Stimulated activated CD8-positive, alpha-beta memory T cell treated with anti-CD3 and anti-CD28 coated beads, Interleukin-12 subunit alpha, Interleukin-12 subunit beta, amount 100 ng/mL, for 1 hour (primary cell): ENCODE data around the gene MIDN.

Experiments
- DNase-seq: peaks from one replicate; pipeline ENCODE4 v3.0.0-alpha.2; 2020; ENCODE audit warnings: low read depth

Gene MIDN

DNA sequence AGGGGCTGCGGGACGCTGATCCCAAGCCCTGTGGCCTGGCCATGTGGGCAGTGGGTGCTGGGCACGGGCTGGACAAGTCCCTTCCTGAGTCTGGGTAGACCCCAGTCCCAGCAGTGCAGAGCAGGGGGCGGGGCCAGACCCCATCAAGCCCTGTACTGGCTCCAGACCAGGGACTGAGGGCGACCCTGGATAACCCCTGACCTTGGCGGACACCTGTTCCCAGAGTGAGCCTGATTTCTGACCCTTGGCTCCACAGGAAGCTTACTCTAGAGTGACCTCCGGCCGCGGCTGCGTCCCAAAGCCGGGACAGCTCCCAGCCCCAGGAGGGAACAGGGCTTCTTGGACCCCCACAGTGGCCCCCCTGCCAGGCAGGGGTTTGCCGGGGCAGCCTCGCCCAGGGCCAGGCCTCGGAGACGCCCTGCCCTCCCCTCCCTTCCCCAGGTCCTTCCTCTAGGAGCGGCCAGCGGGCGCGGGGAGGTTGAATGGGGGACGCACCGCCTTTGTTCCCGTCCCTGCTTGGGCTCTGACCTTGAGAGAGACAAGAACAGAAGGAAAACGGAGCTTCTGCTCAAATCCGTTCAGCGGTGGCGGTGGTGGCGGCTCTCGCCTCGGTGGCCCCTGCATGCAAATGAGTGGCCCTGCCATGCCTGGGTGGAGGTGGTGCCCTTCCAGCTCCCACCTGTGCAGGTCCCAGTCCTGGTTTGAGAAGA is 35.0 kb downstream of the MIDN start:
- DNase-seq: no peak

DNA sequence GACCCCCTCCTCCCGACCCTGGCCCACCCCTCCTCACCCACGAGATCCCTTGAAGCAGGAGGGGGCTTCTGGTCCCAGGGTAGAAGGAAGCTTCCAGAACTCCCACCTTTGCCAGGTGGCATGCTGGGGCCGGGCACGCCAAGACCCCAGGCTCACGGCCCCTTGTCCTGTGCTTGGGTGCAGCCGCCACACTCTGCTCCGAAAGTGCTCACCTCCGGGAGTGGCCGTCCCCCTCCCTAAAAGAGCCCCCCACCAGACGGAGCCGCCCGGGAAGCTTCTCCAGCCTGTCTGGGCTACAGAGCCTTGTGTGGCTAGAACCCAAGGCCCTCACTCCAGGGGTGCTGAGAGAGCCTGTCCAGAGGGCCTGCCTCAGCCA is 35.5 kb downstream of the MIDN start:
- DNase-seq: no peak

DNA sequence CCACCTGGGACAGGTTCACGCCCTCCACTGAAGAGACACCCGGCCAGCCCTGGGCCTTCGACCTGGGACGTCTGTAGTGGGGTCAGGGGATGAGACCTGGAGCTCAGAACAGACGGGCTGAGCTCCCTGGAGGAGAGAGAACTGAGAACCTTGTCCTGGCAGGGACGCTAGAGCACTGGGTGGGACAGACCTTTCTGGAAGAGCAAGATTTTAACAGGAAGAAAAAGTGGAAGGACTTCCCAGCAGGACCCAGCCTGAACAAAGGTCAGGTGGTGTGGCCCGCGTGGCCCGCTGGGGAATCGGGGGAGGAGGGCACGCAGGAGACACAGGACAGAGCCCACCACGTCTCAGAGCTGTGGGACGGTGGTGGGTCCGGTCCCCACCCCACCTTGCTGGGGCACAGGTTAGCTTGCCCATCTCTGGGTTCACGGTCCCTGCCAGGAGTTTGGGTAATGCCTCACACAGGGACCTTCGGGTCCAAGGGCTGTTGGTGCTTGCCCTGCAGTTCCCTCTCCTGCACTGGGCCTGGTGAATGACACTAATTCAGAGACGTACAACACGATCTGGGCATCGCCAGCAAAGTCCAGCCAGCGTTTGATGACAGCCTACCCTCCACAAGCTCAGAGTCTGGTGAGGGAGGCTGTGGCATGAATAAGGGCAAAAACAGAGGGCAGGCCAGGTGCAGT is 36.1 kb downstream of the MIDN start:
- DNase-seq: no peak

DNA sequence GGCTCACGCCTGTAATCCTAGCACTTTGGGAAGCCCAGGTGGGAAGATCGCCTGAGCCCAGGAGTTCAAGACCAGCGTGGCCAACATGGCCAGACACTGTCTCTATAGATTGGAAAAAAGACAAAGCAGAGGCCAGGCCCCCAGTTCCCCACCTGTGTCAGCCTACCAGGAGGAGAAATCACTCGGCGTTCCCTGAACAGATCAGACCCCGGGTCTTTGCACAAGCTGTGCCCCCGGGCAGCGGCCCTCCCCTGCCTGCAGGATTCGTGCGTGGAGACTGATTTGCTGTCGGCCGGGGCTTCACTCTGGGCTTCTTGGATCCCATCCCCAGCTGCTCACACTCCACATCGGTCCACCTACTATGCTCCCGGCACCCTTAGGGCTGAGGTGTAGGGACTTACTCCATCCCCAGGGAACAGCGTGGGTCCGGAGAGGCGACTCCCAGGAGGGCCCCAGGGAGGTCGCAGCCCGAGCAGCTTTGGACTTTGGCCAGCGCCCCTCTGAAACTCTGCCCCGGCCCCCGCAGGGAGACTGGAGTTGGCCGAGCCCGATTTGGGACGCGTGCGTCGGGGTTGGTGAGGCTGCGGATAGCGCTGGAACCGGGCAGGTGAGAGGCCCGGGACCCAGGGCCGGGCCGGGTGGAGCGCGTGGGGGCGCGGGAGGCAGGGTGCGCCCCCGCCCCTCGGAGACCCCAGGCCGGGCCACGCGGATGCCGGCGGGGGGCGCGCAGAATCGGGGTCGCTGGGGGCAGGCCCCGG is 36.8 kb downstream of the MIDN start:
- DNase-seq: no peak

DNA sequence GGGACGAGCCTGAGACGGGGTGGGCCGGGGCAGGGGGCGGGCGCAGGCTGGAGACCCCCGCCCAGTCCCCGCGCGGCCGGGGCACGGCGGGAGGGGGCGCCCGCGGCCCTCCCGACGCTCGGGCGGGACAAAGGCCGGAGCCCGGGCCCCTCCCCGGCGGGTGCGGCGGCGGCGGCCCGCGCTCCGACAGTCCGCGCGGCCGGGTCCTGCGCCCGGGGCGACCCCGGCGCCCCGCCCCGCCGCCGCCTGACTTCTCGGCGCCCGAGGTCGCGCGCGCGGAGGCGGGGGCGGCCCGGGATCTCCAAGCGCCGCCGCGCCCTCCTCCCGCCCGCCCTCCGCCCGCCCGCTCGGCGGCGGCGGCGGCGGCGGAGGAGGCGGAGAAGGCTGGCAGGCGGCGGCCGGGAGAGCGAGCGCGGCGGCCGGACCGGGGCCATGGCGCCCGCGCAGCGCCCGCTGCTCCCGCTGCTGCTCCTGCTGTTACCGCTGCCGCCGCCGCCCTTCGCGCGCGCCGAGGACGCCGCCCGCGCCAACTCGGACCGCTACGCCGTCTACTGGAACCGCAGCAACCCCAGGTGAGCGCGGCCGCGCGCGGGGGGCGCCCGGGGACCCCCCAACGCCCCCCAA is 37.5 kb downstream of the MIDN start, which contains the start of gene EFNA2:
Gene EFNA2, plus strand, starts transcription at position 137 of the 624 bp plus-strand sequence. Its CDS starts 296 bp downstream, at position 433.
- DNase-seq: no peak

DNA sequence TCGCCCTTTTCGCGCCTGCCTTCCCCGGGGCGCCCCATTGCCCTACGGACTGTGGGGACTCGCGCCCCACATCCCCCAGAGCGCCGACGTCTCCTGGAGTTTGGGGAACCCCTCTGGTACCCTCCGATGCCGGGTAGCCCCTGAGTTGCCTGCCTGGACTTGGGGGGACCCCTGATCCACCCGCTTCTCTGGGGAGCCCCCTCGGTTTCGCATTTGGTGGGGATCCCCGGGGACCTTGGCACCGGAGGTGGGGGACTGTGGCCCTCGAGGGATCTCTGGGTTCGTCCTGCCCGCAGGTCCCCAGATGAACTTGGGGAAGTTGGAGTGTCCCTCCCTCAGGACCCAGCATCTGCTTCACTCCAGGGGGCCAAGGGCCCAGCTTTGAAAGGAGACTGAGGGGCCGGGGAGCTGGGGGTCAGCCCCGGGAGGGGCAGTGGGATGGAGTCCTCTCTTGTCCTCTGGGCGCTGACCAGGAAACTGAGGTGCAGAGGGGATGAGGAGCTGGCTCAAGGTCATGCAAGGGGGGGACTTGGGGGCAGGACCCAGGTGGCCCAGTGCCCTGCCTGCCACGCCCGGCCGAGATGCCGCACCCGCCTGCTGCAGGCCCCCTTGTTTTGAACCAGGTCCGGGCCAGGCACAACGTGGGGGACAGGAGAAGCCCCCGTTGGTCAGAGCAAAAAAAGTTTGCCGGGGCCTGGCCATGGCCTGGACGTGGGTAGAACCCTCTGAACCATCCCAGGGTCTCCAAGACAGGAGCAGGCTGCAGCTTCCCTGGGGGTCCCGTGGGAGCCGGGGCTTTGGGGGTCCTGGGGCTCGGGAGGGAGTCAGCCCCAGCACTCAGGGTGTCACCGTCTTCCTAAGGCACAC is 38.3 kb downstream of the MIDN start:
- no peak for DNase-seq

DNA sequence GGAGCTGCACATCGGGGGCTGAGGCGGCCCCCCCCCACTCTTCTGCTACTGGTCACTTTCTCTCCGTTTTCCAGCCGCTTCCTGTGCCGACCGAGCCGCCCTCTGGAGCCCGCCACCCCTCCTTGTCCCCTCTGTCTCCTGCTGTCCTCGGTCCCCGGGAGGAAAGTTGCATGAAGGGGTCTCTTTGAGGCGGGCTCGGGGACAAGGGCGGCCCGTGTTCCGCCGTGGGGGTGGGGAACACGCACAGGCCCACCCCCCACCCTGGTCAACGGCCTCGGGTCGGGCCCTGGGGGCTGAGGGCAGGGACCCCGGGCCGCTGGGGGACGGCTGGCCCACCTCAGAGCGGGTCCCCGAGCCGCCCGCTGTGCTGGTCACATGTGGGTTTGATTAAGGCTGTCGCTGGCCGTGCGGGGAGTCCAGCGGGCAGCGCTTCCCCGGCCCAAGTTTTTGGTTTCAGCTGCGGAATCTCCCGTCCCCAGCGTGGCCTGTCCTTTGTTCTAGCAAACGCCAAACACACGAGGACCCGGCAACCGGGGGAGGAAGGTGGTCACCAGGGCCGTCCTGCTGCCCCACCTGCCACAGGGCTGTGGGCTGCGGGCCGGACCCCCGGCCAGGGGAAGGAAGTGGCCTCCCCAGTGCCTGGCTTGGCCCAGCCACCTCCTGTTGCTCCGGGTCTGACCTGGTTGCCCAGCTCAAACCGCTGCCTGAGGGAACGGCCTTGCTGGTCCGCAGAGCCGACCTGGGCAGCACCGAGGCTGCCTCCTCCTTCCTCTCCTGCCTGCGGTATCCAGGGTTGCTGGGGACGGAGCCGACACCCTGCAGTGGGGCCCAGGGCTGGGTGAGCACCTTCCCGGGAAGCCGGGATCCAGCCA is 39.2 kb downstream of the MIDN start:
- no peak for DNase-seq

DNA sequence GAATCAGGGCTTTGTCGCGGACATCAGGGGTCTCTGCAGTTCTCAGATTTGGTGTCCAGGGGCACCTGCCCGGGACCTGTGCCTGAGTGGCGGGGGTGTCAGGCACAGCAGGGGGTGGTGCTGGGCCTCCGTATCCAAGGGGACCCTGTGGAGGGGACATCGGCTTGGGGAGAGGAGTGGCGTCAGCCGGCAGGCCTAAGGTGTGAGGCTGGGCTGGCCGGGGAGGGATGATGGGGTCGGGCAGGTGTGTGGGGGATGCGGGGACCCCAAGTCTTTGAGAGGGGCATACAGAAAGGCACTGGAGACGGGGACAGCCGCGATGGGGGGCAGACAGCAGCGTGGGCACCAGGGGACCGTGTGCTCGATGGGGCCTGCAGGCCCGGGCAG is 39.8 kb downstream of the MIDN start:
- DNase-seq: no peak

DNA sequence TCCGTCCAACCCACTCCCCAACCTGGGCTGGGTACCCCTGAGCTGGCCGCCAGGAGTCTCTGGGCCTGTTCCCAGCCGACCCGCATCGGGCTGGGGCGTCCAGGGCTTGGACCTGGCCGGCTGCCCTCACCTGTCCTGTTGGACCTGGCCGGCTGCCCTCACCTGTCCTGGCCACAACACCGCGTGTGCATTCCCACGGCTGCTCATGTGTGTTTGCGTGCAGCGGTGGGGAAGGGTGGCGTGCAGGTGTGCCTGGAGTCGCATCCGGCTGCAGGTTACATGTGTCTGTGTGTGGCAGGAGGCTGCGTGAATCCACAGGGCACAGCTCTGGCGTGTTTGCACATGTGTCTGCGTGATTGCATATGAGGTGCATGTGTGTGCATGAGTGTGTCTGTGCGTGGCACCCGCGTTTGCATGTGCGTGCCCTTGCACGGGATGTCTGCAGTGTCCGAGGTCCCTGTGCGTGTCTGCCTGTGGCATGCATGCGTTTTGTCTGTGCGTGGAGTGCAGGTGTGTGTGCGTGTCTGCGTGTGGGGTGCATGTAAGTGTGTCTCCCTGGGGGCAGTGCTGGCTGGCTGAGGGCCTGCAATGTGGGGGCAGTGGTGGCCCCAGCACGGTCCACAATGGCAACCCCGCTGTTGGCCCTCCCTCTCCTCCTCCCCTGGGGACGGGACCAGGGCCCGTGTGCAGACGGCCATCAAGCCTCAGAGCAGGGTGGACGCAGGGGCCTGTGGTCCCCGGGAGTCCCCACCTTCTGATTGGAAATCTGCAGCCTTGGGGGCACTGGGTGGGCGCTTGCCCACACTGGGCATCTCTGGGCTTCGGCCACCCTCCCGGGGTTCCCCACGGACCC is 40.7 kb downstream of the MIDN start:
- DNase-seq: no peak

DNA sequence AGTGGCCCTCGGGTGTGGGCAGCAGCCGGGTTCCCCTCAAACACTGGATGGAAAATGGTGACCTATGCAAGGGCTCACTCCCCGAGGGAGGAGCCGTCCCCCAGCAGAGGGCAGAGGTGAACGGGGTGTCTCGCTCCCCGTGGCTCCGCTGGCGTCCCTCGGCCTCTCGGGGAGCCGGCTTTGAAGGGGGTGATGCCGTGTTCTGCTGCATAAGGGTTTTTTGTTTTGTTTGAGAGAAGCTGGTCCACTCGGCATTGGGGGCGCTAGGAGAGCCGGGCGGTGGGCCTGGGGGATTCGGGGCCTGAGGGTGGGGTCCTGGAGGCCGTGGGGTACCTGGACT is 41.3 kb downstream of the MIDN start:
- DNase-seq: no peak

DNA sequence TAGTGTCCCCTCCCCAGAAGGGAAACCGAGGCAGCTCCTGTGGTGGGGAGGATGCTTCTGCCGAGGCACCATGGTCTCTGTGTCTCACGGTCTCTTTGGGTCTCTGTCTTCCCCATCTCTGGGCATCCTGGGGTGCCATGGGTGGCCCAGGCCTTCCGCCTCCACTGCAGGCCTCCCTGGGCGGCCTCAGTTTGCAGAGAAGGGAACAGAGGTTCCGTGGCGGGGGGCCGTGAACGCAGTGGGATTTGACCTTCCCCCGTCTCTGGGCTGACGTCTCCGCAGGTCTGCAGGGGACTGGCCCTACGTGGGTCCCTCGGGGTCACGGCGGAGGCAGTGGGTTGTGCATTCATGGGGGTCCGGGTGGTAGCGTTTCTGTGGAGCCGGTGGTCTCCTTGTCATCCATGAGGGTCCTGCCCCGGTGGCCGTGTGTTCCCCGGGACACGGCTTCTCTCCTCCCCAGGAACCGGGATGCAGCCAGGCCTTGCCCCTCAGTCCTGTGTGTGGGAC is 41.9 kb downstream of the MIDN start:
- DNase-seq: no peak

DNA sequence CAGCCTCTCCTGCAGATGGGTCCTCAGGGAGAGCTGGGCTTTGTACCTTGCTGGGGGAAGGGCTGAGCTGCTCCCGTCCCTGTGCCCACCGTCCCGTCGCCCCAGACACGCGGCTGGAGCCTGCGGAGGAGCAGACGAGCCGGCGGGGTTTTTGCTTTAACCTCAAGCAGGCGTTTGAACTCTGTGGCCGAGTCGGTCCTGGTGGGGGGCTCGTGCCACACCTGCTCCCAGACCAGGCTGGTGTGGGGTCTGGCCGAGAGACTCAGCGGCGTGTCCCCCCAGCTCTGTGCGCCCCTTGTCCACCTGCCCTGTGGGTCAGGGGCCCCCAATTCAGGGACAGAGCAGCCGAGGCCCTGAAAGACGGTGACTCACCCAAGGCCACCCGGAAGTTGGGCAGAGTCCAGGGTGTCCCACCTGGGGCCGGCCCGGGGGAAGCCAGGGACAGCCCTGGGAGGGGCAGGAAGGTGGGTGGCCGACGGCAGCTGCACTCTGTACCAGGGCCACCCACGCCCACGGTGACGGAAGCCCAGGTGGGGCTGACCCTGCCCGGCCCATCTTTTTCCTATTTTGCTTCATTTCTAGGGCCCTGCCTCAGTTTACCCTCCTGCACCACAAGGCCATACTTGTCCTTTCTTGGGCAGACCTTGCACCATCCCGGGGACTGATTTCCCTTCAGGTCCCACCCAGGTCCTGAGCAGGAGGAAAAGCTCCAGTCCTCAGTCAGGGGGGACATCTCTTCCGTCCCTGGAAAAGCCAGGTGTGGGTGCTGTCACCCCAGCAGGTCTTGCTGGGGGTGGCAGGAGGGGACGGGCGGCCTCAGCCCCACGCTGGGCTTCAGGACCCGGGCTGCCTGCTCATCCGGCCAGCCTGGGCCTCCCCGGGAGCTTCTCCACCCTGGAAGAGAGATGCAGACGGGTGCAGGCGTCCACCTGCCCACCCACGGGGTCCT is 42.6 kb downstream of the MIDN start:
- DNase-seq: no peak

DNA sequence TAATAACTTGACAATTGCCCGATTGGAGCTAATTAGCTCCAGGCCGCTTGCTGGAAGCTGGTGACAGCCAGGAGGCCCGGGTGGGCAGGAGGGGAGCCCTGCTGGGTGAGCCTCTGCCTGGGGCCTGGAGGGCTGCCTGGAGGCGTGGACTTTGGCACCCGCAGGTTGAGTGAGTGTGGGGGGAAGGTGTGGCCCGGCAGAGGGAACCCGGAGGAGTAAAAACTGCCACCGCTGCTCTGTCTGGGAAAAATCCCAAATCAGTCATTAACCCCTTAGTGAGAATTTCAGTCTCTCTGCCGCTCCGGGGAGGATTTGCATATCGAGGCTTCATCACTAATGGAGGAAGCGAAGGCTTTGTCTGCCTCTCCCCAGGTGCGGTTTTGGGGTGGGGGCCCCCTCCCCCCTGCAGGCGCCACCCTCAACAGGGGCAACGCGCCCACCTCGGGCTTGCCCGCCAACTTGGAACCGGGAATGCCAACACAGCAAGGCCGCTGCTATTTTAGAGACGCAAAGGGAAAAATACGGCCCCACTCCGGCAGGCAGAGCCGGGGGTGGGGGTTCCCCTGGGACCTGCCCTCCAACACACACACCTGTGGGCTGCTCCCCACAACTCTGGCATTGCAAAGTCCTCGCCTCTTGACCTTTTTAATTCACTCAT is 43.5 kb downstream of the MIDN start:
- DNase-seq: no peak

DNA sequence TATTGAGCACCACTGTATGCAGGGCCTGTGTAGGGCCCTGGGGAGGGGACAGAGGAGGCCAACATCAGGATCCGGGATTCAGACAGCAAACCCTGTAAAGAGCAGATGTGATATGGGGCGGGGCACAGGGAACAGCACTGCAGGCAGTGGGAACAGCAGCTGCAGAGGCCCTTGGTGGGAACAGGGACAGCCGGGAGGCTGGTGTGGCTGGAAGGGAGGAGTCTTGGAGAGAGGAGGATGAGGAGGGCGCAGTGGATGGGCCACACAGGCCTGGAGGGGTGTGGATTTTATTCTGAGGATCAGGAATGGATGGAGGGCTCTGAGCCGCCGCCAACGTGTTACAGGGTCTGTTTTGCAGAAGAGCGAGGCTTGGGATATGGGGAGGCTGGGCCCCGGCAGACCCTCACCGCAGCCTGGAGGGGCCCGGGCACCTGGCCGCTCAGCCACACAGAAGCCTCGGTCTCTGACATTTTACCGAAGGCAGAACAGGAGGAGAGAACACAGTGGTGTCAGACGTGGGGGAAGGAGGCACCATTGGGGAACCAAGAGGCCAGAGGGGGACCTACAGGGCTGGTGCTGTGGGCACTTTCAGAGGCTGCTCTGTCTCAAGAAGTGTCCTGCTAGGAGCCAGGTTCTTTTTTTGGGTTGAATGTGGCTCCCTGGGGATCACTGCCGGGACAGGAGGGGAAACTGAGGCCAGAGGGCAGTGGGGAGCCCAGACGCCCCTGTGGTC is 44.2 kb downstream of the MIDN start:
- DNase-seq: no peak

DNA sequence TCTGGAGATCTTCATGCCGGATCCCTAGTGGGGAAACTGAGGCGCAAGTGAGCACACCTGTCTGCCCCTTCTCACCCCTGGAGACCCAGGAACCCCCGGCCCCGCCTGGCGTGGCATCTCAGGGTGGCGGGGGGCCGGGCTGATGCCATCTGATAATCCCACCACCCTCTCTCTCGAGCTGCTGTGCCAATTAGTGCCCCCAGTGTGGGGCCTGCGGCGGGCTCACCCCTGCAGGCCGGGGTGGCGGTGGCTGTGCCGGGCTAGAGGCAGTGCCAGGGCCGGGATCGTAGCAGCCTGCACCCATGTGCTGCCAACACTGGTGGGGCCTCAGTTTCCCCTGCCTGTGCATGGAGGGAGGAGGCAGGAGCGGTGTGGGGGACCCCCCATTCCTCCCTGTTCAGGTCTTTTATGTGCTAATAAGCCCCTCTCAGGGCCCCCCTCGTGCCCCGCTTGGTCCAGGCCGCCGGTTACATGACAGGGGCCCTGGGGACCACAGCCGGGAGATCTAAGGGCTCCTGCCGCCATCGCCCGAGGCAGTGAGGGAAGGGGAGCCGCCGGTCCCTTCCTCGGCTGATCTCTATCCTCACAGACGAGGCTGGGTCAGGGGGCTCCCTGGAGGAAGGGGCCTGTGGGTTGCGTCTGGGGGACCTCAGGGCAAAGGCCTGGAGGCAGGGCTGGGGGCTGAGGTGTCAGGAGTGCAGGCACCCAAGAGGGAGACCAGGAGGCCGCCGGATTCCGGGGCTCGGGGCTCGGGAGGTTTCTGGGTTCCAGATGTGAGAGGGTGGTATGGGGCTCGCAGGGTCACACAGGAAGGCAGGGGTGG is 45.6 kb downstream of the MIDN start:
- DNase-seq: no peak

DNA sequence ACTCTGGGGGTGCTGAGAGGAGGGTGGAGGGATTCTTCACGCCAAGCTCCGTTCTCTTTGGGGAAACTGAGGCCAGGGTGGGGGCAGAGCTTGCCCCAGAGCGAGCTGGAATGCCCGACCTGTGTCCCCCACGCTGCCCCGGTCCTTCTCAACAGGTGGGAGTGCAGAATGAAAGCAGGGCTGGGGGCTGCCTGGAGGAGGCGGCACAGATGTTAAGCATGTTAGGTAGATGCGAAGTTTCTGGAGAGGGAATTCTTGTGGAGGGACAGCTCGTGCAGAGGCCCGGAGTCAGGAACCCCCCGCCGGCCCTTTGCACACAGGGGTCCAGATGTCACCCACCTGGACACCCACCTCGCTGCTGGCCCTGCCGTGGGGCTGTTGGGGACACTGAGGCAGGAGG is 46.3 kb downstream of the MIDN start:
- no peak for DNase-seq
